ENCODE measurements around the gene BMP6.

DNA sequence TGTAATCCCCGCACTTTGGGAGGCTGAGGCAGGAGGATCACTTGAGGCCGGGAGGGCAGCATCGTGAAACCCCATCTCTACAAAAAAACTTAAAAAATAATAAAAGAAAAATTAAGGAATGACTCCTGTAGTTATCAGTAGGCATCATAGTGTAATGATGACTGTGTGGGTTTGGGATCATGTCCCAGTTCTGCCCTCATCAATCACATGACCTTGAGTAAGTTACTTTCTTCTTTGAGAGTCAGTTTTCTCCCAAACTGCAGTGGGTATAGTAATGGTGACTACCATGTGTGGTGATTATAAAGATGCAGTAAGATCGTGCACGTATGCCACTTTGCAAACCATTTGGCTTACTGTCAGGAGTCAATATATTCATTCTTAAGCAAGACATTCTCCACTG lies 95.5 kb downstream of the BMP6 start:
- TF ChIP-seq, protein P1, sequence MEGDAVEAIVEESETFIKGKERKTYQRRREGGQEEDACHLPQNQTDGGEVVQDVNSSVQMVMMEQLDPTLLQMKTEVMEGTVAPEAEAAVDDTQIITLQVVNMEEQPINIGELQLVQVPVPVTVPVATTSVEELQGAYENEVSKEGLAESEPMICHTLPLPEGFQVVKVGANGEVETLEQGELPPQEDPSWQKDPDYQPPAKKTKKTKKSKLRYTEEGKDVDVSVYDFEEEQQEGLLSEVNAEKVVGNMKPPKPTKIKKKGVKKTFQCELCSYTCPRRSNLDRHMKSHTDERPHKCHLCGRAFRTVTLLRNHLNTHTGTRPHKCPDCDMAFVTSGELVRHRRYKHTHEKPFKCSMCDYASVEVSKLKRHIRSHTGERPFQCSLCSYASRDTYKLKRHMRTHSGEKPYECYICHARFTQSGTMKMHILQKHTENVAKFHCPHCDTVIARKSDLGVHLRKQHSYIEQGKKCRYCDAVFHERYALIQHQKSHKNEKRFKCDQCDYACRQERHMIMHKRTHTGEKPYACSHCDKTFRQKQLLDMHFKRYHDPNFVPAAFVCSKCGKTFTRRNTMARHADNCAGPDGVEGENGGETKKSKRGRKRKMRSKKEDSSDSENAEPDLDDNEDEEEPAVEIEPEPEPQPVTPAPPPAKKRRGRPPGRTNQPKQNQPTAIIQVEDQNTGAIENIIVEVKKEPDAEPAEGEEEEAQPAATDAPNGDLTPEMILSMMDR (IDR thresholded peaks at IDR 0.05) = no peak
- no peak for TF ChIP-seq TCF7L2 (IDR thresholded peaks at IDR 0.05; ENCODE audit: low read depth, low read length)
- TF ChIP-seq, protein P2, sequence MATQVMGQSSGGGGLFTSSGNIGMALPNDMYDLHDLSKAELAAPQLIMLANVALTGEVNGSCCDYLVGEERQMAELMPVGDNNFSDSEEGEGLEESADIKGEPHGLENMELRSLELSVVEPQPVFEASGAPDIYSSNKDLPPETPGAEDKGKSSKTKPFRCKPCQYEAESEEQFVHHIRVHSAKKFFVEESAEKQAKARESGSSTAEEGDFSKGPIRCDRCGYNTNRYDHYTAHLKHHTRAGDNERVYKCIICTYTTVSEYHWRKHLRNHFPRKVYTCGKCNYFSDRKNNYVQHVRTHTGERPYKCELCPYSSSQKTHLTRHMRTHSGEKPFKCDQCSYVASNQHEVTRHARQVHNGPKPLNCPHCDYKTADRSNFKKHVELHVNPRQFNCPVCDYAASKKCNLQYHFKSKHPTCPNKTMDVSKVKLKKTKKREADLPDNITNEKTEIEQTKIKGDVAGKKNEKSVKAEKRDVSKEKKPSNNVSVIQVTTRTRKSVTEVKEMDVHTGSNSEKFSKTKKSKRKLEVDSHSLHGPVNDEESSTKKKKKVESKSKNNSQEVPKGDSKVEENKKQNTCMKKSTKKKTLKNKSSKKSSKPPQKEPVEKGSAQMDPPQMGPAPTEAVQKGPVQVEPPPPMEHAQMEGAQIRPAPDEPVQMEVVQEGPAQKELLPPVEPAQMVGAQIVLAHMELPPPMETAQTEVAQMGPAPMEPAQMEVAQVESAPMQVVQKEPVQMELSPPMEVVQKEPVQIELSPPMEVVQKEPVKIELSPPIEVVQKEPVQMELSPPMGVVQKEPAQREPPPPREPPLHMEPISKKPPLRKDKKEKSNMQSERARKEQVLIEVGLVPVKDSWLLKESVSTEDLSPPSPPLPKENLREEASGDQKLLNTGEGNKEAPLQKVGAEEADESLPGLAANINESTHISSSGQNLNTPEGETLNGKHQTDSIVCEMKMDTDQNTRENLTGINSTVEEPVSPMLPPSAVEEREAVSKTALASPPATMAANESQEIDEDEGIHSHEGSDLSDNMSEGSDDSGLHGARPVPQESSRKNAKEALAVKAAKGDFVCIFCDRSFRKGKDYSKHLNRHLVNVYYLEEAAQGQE (IDR thresholded peaks at IDR 0.05; ENCODE audit: insufficient read depth in 1 of 2, low read depth in 2 of 2, low read length in 1 of 2) = no peak
